ENCODE measurements around the gene TAOK1.
"Not testable (repeated sequence)": the region's sequence is repeated elsewhere in the genome, so short reads cannot be mapped to it uniquely, and the experiment has no call there.

TAOK1 gene

DNA sequence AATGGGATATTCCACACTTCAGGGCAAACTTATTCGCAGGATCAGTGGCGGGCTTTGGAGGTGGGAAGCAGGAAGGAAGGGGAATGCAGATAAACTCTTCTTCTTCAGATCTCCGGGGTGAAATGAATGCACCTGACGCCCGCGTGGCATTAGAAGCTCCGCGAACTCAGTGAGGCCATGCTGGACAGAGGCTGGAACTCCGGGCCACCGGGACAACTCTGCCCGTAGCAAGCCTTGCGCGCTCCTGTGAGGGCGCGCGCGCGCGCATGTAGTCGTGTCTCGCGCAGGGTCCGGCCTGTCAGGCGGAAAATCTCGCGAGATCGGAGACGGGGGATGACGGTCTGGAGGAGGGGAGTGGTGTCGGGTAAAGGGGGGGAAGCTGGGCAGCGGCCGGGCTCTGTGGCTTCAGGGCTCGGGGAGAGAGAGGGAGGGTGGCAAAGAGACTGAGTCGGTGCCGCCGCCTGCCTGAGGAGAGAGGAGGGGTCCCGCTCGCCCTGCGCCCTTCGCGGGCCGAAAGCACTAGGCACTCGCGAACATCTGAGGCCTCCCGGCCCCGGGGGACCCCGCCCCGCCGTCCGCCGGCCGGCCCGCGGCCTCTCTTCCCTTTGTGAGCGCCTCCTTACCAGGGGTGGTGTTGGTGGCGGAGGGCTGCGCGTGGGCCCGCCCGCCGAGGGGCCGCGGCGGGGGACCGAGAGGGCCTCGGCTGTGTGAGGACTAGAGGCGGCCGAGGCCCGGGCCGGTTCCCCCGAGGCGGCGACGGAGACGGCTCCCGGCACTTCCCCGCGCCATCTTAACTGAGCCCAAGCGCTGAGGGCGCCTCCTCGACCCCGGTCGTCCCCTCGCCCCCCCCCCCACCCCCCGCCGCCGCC, at the start of gene TAOK1:
TAOK1 (plus strand) TSS at position 382 of the 869 bp plus-strand sequence. CDS start 61,186 bp downstream, outside the sequence.
- peak; percentile 98 for DNase-seq

GRCh38 chr17:29341726-29342125, 48.4 kb upstream of the TAOK1 start:
- no peak for DNase-seq

- DNase-seq: no peak
Measured at GRCh38 chr17:29342158-29342765, 47.9 kb upstream of the TAOK1 start.

- no peak for DNase-seq
Measured at GRCh38 chr17:29344201-29344856, 45.8 kb upstream of the TAOK1 start.

GRCh38 chr17:29345066-29345465, 45.1 kb upstream of the TAOK1 start:
- no peak for DNase-seq

- not testable (repeated sequence) for DNase-seq
Measured at GRCh38 chr17:29345470-29345869, 44.7 kb upstream of the TAOK1 start.

DNA sequence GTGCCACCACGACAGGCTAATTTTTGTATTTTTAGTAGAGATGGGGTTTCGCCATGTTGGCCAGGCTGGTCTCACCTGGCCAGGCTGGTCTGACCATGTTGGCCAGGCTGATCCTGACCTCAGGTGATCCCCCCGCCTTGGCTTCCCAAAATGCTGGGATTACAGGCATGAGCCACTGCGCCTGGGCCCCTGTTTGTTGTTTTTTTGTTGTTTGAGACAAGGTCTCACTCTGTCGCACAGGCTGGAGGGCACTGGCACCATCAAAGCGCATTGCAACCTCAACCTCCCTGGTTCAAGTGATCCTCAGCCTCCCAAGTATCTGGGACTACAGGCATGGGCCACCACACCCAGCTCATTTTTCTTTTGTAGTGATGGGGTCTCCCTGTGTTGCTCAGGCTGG, 43.7 kb upstream of the TAOK1 start:
- no peak for DNase-seq

DNA sequence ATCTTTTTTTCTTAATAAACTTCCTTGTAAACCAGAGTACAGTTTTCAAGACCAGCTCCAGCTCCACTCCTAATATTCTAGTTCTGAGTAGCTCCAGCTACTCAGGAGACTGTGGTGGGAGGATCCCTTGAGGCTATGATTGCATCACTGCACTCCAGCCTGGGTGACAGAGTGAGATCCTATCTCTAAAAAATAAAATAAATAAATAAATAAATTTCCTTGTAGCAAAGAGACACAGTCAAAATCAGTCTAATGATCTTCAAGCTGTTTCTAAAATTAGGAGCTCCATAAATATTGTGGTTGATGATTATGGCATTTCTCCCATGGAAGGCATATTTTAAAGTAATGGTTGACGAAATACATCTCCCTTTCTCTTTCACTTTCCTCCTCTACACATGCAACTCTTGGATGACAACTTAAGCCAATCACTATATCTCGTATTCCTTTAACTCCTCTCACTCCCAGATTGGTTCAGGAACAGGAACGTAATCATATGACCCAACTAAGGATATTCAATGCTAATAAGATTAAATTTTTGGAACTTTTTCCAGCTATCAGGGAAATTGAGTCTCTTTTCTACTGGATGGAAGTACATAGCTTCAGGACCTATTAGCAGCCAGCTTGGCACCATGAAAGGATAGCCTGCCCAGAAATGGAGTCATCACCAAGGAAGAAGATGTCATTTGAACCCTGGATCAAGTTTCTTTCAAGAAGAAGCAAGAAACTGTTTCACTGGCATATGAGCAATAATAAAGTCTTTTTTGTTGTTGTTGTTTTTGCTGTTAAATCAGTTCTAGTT, 42.1 kb upstream of the TAOK1 start:
- no peak for DNase-seq

DNA sequence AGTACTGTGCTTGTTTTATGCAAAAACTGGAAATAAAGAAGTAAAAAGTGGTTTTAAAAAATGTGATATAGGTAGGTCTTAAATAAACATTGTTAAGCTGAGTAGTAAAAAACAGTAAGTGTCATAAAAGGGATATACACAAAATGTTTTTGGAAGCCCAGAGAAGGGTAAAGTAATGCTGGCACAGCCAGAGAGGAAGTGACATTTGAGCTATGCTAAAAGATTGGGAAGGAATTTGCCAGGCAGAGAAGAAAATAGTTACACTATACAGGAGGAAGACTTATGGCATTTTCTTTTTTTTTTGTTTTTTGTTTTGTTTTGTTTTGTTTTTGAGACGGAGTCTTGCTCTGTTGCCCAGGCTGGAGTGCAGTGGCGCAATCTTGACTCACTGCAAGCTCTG, 40.8 kb upstream of the TAOK1 start:
- no peak for DNase-seq

DNA sequence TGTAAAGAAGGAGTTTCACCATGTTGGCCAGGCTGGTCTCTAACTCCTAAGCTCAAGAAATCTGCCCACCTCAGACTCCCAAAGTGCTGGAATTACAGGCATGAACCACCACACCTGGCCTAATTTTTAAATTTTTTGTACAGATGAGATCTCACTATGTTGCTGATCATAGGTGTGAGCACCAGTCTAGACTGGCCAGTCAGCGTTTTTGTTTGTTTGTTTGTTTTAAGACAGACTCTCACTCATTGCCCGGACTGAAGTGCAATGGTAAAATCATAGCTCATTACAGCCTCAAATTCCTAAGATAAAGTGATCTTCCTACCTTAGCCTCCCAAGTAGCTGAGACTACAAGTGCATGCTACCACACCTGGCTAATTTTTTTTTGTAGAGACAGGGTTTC, 38.0 kb upstream of the TAOK1 start:
- no peak for DNase-seq

GRCh38 chr17:29357232-29357631, 32.9 kb upstream of the TAOK1 start:
- no peak for DNase-seq

DNA sequence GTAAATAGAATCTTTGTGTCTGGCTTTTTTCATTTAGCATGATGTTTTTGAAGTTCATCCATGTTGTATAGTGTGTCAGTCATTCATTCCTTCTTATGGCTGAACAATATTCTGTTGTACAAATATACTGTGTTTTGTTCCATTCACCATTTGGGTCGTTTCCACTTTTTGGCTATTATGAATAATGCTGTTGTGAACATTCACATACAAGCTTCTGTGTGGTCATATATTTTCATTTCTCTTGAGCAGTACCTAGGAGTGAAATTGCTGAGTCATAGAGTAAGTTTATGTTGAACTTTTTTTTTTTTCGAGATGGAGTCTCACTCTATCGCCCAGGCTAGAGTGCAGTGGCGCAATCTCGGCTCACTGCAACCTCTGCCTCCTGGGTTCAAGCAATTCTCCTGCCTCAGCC, 32.3 kb upstream of the TAOK1 start:
- no peak for DNase-seq

DNA sequence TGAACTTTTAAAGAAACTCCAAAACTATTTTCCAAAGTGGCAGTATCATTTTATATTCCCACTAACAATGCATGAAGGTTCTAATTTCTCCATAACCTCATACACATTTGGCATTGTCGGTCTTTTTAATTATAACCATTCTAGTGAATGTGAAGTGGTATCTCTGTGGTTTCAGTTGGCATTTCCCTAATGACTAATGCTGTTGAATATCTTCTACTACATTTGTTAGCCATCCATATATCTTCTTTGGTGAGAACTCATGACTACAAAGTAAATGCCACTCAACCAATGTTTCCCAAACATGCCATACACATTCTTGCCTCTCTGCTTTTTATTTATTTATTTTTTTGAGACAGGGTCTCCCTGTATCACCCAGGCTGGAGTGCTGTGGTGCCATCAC, 31.7 kb upstream of the TAOK1 start:
- DNase-seq: no peak

DNA sequence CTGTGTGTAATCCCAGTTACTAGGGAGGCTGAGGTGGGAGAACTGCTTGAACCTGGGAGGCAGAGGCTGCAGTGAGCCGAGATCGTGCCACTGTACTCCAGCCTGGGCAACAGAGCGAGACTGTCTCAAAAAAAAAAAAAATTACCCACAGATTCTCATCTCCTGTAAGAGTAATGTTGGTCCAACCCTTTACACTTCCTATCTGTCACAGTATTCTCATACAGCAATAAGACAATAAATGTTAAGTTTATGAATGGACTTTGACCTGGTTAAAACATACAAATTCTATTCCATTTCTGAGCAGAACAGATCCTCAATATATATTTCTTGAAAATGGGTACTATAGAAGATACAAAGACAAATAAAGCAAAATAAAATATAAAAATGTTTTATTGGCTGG, 30.4 kb upstream of the TAOK1 start:
- no peak for DNase-seq

GRCh38 chr17:29363716-29364115, 26.4 kb upstream of the TAOK1 start:
- no peak for DNase-seq

GRCh38 chr17:29364691-29365090, 25.5 kb upstream of the TAOK1 start:
- no peak for DNase-seq

GRCh38 chr17:29368161-29368560, 22.0 kb upstream of the TAOK1 start:
- no peak for DNase-seq

- DNase-seq: no peak
Measured at GRCh38 chr17:29368926-29369325, 21.2 kb upstream of the TAOK1 start.

GRCh38 chr17:29369831-29370735, 20.1 kb upstream of the TAOK1 start:
- DNase-seq: peak; percentile 44

GRCh38 chr17:29376667-29377270, 13.4 kb upstream of the TAOK1 start:
- DNase-seq: no peak

- no peak for DNase-seq
Measured at GRCh38 chr17:29378500-29378899, 11.7 kb upstream of the TAOK1 start.
